NCI-H446 (cell line): ENCODE results near the gene CHST14.
"Not testable (repeated sequence)": the region's sequence is repeated elsewhere in the genome, so short reads cannot be mapped to it uniquely, and the experiment has no call there.

Experiments
- DNase-seq, 2 experiments: peaks; one replicate each; lab custom pipeline; 2025; lab: John Stamatoyannopoulos, UW

CHST14 gene

GRCh38 chr15:40440743-40441564, 29.8 kb upstream of the CHST14 start, which contains the start of gene BAHD1:
TSS of gene BAHD1 (plus strand) at chr15:40440953. CDS start at chr15:40458465, 17,512 bp downstream.
- peak; percentile 68 to 93 for DNase-seq

- DNase-seq: no peak
Measured at GRCh38 chr15:40441565-40442531, 28.9 kb upstream of the CHST14 start.

- no peak for DNase-seq
Measured at GRCh38 chr15:40443255-40443654, 27.5 kb upstream of the CHST14 start.

- DNase-seq: no peak
Measured at GRCh38 chr15:40443846-40444245, 26.9 kb upstream of the CHST14 start.

- DNase-seq: no peak
Measured at GRCh38 chr15:40444736-40445135, 26.0 kb upstream of the CHST14 start.

GRCh38 chr15:40445421-40445922, 25.3 kb upstream of the CHST14 start:
- DNase-seq: no peak

GRCh38 chr15:40446144-40446543, 24.6 kb upstream of the CHST14 start:
- no peak for DNase-seq

- no peak for DNase-seq
Measured at GRCh38 chr15:40448354-40448753, 22.4 kb upstream of the CHST14 start.

GRCh38 chr15:40449275-40449674, 21.5 kb upstream of the CHST14 start:
- no peak for DNase-seq

- no peak for DNase-seq
Measured at GRCh38 chr15:40450047-40450446, 20.7 kb upstream of the CHST14 start.

- no peak for DNase-seq
Measured at GRCh38 chr15:40451527-40452158, 19.1 kb upstream of the CHST14 start.

GRCh38 chr15:40452296-40453090, 18.3 kb upstream of the CHST14 start:
- no peak for DNase-seq

- DNase-seq: not testable (repeated sequence)
Measured at GRCh38 chr15:40453941-40454340, 16.8 kb upstream of the CHST14 start.

- DNase-seq: no peak
Measured at GRCh38 chr15:40454904-40455391, 15.8 kb upstream of the CHST14 start.

GRCh38 chr15:40456299-40456712, 14.5 kb upstream of the CHST14 start:
- DNase-seq: no peak

- DNase-seq: no peak
Measured at GRCh38 chr15:40456738-40457137, 14.0 kb upstream of the CHST14 start.

- no peak for DNase-seq
Measured at GRCh38 chr15:40458495-40459371, 12.1 kb upstream of the CHST14 start.

GRCh38 chr15:40459391-40460015, 11.3 kb upstream of the CHST14 start:
- DNase-seq: no peak

- no peak for DNase-seq
Measured at GRCh38 chr15:40460404-40460803, 10.4 kb upstream of the CHST14 start.
